ENCODE results near the gene VPS41.

Gene VPS41

GRCh38 chr7:38677981-38678697 lies 230.9 kb downstream of the VPS41 start:
- TF ChIP-seq CTCF (IDR thresholded peaks at IDR 0.05; ENCODE audit: low read depth, low read length) = no peak
- no peak overlapping the region for H3K4me3 ChIP-seq (ENCODE audit: low read depth, low read length)

DNA sequence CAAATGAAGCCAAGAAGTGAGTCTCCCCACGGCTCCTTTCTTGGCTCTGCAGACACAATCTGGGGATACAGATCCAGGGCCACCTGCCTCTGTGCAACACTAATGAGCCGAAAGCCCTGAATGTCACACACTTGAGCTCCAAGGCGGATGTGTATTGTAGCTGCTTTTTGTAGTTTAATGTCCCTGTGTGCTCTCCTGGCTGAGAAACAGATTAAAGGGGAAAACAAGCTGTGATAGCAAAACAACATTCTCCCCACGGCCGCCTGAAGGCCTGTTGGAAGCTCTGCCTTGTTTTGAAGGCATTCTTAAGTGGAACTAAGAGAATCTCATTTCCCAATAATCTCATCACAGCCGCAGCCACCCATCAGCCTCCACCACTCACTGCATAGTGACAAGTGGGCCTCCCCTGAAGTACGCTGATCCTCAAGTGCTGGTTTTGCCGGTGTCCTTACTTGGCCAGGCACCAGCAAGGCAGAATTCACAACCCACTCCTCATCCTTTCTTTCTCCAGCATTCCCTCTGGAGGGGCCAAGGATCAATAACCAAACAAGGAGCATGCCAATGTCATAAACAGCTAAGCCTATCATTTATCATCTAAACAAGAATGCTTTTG lies 233.4 kb downstream of the VPS41 start:
- no peak overlapping the region for H3K4me3 ChIP-seq (ENCODE audit: low read depth, low read length)
- TF ChIP-seq CTCF (IDR thresholded peaks at IDR 0.05; ENCODE audit: low read depth, low read length) = no peak

- TF ChIP-seq CTCF (IDR thresholded peaks at IDR 0.05; ENCODE audit: low read depth, low read length) = no peak
- no peak overlapping the region for H3K4me3 ChIP-seq (ENCODE audit: low read depth, low read length)
Measured at GRCh38 chr7:38674513-38674912, 234.5 kb downstream of the VPS41 start.

- TF ChIP-seq CTCF (IDR thresholded peaks at IDR 0.05; ENCODE audit: low read depth, low read length) = no peak
Measured at GRCh38 chr7:38673795-38674194, 235.2 kb downstream of the VPS41 start.

More at GRCh38 chr7:38673795-38674194, 235.2 kb downstream of the VPS41 start:
- H3K4me3 ChIP-seq (ENCODE audit: low read depth, low read length) = no peak overlapping the region
